Neuron (in vitro differentiated cells): ENCODE measurements around the gene FGF23.

Experiments used
- H2AFZ ChIP-seq: one replicate; pipeline ENCODE4 v1.6.1; 2013; ENCODE audit warnings: low read depth, mild to moderate bottlenecking, inconsistent platforms, low read length, moderate library complexity
- H3K27me3 ChIP-seq: one replicate; pipeline ENCODE4 v1.6.1; 2013; ENCODE audit warnings: low read length; ENCODE audit not compliant: insufficient read depth
- H3K36me3 ChIP-seq: one replicate; pipeline ENCODE4 v1.6.1; 2013; ENCODE audit warnings: low read length; ENCODE audit not compliant: insufficient read depth
- H3K4me1 ChIP-seq: one replicate; pipeline ENCODE4 v1.6.1; 2013; ENCODE audit warnings: low read length; ENCODE audit not compliant: insufficient read depth
- H3K4me3 ChIP-seq: 2 replicates; pipeline ENCODE4 v1.5.1; 2013; ENCODE audit warnings: mild to moderate bottlenecking, low read length, moderate library complexity
- H3K9me3 ChIP-seq: one replicate; pipeline ENCODE4 v1.6.1; 2013; ENCODE audit warnings: low read length

The FGF23 gene

DNA sequence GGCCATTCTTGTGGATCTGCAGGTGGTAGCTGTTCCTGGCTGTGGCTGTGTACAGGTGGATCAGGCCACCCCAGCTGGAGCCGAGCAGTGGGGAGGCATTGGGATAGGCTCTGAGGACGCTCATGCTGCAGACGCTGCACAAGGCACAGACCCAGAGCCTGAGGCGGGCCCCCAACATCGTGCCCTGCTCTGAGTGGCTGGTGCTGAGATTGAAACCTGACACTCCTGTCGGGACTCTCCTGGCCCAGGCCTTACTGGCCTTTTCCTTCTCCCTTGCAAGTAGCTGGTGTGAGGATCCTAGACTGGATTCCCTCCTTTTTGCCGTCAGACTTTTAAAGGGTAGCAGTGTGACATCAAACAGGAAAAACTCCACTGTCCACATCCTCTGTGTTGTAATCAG, at the start of gene FGF23:
Gene FGF23 (minus strand): TSS at position 308 of the 400 bp plus-strand sequence. CDS start 130 bp downstream, at position 178.
- Histone ChIP-seq H3K9me3 (no peaks in the 10 kb centered on the region), H2AFZ (no peak within 1 kb of the TSS), H3K4me1 (peaks cover 5% of the 10 kb centered on the region), H3K27me3 (peaks cover 13% of the 10 kb centered on the region), H3K4me3 (no peak within 1 kb of the TSS), H3K36me3 (no peaks in the 10 kb centered on the region)

DNA sequence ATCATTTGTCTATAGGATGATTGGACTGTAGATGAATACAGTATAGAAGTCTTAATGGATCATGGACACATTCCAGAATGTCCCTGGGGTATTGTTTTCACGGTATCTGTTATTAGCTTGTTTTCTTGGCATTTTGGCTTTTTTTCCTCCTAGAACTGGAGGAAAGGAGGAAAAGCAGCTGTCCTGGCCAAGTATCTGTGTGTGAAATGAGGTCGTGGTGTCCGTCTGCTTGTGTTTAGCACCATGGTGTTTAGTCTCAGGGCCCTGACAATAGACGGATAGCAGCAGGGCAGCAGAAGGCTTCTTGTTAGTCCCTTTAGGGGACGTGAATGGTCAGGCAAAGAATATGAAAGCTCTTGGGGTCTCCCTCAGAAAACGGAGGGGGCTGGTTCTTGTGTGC, 44.9 kb upstream of the FGF23 start:
- no peaks in the 10 kb centered on the region for H3K4me1 ChIP-seq
- no peaks in the 10 kb centered on the region for H3K9me3 ChIP-seq
- H3K4me3 ChIP-seq, result no peak overlapping the region

DNA sequence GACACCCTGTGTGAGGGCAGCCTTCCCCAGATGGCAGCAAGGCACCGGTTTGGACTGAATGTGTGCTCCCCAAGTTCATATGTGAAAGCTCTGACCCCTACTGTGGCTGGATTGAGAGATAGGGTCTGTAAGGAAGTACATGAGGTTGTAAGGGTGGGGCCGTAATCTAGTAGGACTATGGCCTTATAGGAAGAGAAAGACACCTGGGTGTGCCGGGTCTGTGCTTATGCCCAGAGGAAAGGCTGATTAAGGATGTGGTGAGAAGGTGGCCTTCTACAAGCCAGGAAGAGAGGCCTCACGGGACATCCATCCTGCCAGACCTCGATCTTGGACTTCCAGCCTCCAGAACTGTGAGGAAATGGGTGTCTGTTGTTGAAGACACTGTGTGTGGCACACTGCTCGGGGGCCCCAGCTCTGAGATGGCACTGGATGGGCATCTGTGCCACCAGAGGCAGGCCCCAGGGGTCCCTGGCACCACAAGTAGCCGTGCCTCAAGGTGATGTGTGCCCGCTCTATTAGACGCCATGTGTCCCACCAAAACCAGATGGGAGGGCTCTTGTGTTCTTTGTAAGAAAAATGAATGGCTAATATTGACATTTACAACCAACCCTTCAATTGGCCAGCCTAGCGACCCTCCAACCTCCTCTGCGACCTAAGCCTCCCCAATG, 44.1 kb upstream of the FGF23 start:
- Histone ChIP-seq H3K4me3 (no peak overlapping the region), H2AFZ (no peak overlapping the region), H3K4me1 (no peaks in the 10 kb centered on the region), H3K27me3 (peaks cover 2% of the 10 kb centered on the region), H3K9me3 (no peaks in the 10 kb centered on the region), H3K36me3 (no peaks in the 10 kb centered on the region)

More for the DNA sequence above, 44.9 kb upstream of the FGF23 start:
- H3K27me3 ChIP-seq, result peaks cover 2% of the 10 kb centered on the region
- no peaks in the 10 kb centered on the region for H3K36me3 ChIP-seq
- H2AFZ ChIP-seq, result no peak overlapping the region

DNA sequence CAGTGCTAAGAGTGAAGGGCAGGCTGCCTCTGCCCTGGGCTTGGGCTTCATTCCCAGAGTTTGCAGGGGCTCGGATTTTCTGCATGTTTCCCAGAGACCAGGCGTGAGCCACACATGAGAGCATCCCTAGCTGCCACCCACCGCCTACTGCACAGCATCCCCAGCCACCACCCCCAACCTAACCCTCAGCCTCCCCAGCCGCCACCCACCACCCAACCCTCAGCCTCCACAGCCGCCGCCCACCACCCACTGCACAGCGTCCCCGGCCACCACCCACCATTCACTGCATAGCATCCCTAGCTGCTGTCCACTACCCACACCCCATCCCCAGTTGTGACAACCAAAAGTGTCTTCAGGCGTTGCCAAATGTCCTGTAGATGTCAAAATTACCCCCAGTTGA, 43.5 kb upstream of the FGF23 start:
- Histone ChIP-seq H3K9me3 (no peaks in the 10 kb centered on the region), H2AFZ (no peak overlapping the region), H3K4me3 (no peak overlapping the region), H3K27me3 (peaks cover 6% of the 10 kb centered on the region), H3K4me1 (peaks cover under 1% of the 10 kb centered on the region), H3K36me3 (no peaks in the 10 kb centered on the region)

DNA sequence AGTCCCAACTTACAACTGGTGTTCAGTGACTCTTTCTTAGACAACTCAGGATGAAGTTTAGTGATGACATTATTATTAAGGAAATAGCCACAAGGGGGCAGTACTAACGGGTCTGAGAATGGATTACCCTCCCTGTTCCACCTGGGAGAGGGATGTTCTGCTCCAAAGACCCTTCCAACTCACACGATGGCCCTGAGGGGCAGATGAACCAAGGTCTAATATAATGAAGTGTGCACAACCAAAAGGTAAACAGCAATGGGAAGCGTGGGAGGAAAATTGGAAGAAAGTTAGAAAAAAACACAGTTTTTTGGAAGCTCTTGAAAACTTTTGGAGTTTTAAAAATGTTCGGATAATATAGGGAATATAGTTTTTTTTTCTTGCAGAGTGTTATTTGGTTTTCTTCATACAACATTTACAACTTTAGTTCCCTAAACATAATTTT, 42.1 kb upstream of the FGF23 start:
- H3K9me3 ChIP-seq, result no peaks in the 10 kb centered on the region
- no peak overlapping the region for H3K4me3 ChIP-seq
- peaks cover 4% of the 10 kb centered on the region for H3K27me3 ChIP-seq
- H3K36me3 ChIP-seq, result no peaks in the 10 kb centered on the region
- H3K4me1 ChIP-seq, result peaks cover 12% of the 10 kb centered on the region
- no peak overlapping the region for H2AFZ ChIP-seq

DNA sequence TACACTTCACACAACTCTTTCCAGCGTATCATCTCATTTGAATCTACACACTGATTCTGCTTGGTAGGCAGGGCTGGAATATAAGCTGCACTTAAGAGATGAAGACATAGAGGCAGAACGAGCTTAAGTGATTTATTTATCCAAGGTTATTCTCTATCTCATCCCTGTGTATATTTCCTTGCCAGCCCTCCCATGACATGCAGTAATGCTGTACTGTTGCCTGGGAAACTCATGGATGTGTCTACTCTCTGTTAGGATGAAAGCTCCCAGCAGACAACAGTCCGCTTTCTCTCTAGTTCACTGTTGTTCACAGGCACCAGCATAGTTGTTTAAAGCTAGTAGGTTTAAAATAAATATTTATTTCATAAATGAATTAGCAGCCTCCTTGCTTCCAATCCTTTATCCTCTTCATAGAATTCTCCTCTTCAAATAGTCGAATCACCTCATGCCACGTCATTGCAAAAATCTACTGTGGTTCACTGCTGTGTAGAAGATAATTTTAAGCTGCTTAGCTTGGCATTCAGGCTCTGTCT, 40.7 kb upstream of the FGF23 start:
- no peaks in the 10 kb centered on the region for H3K36me3 ChIP-seq
- no peaks in the 10 kb centered on the region for H3K9me3 ChIP-seq
- H3K4me3 ChIP-seq, result no peak overlapping the region
- peaks cover 12% of the 10 kb centered on the region for H3K4me1 ChIP-seq
- H3K27me3 ChIP-seq, result peaks cover 4% of the 10 kb centered on the region
- no peak overlapping the region for H2AFZ ChIP-seq

DNA sequence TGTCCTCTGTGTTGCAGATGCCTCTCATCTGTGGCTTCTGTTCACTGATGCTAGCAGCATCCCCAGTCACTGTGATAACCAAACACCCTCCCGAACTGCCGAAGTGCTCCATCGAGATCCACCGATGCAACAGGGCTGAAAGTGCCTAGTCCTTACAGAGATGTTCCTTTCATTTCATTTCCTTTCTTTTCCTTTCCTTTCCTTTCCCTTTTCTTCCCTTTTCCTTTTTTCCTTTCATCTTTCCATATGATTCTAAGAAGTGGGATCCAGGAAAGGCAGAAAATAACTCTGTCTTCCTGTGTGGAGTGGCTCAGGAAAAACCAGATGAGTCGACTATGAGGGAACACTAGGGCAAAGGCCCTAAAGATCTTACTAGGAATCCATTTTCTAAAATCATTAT, 39.4 kb upstream of the FGF23 start:
- no peak overlapping the region for H3K4me3 ChIP-seq
- H3K4me1 ChIP-seq, result peaks cover 12% of the 10 kb centered on the region
- no peaks in the 10 kb centered on the region for H3K9me3 ChIP-seq
- H3K36me3 ChIP-seq, result no peaks in the 10 kb centered on the region
- H3K27me3 ChIP-seq, result peaks cover 4% of the 10 kb centered on the region
- no peak overlapping the region for H2AFZ ChIP-seq

DNA sequence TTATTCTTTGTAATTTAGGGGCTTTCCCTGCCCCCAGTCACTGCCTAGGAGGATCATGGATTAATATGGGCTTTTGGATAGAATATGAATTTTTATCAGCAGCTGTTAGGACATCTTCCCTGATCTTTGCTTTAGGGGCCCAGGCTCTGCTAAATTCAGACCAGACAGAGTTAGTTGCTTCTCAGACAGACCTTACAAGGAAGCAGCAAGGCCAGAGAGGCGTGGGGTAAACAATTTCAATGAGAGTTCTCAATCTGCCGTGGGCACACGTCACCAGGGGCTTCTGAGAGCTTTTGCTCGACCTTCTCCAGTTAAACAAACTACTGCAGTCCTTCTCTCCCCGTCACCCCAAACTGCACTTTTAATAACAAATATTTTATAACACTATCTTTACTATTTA, 38.4 kb upstream of the FGF23 start:
- peaks cover 8% of the 10 kb centered on the region for H3K27me3 ChIP-seq
- no peak overlapping the region for H3K4me3 ChIP-seq
- no peaks in the 10 kb centered on the region for H3K9me3 ChIP-seq
- H3K4me1 ChIP-seq, result peaks cover 12% of the 10 kb centered on the region
- H2AFZ ChIP-seq, result no peak overlapping the region
- no peaks in the 10 kb centered on the region for H3K36me3 ChIP-seq

DNA sequence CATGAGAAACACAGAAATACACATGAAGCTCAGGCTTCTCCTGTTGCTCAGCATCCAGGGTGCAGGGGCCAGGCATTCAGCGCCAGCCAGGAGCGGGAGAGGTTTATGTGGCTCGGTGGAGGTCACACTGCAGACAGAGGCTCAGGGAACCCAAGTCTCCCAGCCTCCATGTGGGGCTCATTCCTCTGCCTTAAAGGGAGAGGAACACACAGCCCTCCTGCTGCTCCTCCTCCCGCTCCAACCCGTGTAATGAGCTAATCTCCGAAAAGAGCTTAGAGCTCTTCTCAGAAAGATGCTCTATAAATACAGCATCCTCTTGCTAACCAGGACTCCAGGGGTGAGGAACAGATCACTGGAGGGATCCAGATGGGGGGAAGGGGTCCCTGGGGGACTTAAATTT, 37.9 kb upstream of the FGF23 start:
- H3K36me3 ChIP-seq, result no peaks in the 10 kb centered on the region
- no peaks in the 10 kb centered on the region for H3K9me3 ChIP-seq
- H3K4me1 ChIP-seq, result peaks cover 12% of the 10 kb centered on the region
- peaks cover 9% of the 10 kb centered on the region for H3K27me3 ChIP-seq
- no peak overlapping the region for H3K4me3 ChIP-seq
- no peak overlapping the region for H2AFZ ChIP-seq

DNA sequence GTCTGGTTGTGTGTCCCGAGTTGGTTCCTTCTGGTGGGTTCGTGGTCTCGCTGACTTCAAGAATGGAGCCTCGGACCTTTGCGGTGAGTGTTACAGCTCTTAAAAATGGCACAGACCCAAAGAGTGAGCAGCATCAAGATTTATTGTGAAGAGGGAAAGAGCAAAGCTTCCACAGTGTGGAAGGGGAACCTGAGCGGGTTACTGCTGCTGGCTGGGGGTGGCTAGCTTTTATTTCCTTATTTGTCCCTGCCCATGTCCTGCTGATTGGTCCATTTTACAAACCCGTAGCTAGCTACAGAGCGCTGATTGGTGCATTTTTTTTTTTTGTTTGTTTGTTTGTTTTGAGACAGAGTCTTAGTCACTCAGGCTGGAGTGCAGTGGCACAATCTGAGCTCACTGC, 36.8 kb upstream of the FGF23 start:
- H3K27me3 ChIP-seq, result peaks cover 12% of the 10 kb centered on the region
- peaks cover 12% of the 10 kb centered on the region for H3K4me1 ChIP-seq
- no peak overlapping the region for H3K4me3 ChIP-seq
- no peak overlapping the region for H2AFZ ChIP-seq
- H3K36me3 ChIP-seq, result no peaks in the 10 kb centered on the region
- H3K9me3 ChIP-seq, result no peaks in the 10 kb centered on the region

DNA sequence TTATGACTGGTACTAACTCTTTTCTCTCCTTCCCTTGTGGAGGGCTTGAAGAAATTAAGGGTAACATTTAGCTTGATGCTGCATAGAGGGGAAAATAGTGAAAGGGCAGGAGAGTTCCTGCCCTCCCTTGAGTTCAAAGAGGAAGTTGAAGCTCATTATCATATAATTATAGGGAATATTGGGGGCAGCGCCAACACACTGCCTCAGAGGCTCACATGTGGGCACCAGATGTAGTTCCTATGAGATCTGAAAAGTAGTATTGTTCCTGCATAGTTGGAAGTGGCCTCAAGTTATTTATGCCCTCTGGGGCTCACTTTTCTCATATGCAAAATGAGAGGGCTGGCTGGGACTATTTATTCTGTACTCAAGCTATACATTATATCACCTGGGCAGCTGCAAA, 33.0 kb upstream of the FGF23 start:
- H3K36me3 ChIP-seq, result no peaks in the 10 kb centered on the region
- no peak overlapping the region for H2AFZ ChIP-seq
- no peaks in the 10 kb centered on the region for H3K9me3 ChIP-seq
- no peak overlapping the region for H3K4me3 ChIP-seq
- peaks cover 6% of the 10 kb centered on the region for H3K4me1 ChIP-seq
- peaks cover 13% of the 10 kb centered on the region for H3K27me3 ChIP-seq

DNA sequence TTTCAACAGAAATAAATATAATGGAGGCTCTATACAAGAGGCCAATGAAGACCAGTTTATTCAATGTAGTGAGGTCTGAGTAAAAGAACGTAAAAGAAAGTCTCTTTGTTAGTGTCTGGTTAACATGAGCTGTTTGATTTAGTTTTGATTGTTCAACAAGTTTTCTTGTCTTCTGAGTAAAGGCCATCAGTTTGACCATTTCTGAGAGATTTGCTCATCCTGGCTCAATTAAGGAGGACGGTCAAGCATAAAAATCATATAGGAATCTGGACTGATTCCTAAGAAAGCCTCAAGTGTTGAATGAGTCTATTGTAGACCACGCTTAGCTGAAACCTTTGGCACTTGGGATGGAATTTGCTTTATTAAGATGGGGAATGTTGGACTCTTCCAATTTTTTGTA, 32.5 kb upstream of the FGF23 start:
- no peak overlapping the region for H2AFZ ChIP-seq
- H3K9me3 ChIP-seq, result no peaks in the 10 kb centered on the region
- no peak overlapping the region for H3K4me3 ChIP-seq
- H3K27me3 ChIP-seq, result peaks cover 13% of the 10 kb centered on the region
- H3K4me1 ChIP-seq, result peaks cover 2% of the 10 kb centered on the region
- no peaks in the 10 kb centered on the region for H3K36me3 ChIP-seq

DNA sequence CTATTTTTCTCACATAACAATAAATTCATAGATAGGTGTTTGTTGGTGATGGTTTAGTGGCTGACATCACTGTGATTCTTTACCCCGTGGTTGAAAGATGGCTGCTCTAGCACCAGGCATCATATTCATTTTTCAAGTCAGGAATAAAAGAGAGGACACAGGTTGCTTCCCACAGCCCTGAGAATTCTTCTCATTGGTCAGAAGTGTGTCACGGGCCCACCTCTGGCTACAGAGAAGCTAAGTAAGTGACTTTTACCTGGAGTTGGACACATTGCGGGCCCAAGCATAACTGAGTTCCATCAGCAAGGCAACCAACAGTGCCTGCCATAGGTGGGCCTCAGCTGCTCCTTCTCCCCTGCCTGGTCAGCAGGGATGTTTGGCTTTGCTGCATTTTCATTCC, 27.6 kb upstream of the FGF23 start:
- Histone ChIP-seq H3K36me3 (no peaks in the 10 kb centered on the region), H2AFZ (no peak overlapping the region), H3K9me3 (peaks cover 2% of the 10 kb centered on the region), H3K27me3 (peaks cover 9% of the 10 kb centered on the region), H3K4me1 (no peaks in the 10 kb centered on the region), H3K4me3 (no peak overlapping the region)
